T-helper 1 cell (primary cell): Measurements from ENCODE around the gene KCNJ14.
"Not testable (repeated sequence)": the region's sequence is repeated elsewhere in the genome, so short reads cannot be mapped to it uniquely, and the experiment has no call there.

ENCODE experiments used
- DNase-seq, 5 donors: peaks; one replicate each; pipeline ENCODE4 v3.0.0-alpha.2; 2012 to 2020

The KCNJ14 gene

DNA sequence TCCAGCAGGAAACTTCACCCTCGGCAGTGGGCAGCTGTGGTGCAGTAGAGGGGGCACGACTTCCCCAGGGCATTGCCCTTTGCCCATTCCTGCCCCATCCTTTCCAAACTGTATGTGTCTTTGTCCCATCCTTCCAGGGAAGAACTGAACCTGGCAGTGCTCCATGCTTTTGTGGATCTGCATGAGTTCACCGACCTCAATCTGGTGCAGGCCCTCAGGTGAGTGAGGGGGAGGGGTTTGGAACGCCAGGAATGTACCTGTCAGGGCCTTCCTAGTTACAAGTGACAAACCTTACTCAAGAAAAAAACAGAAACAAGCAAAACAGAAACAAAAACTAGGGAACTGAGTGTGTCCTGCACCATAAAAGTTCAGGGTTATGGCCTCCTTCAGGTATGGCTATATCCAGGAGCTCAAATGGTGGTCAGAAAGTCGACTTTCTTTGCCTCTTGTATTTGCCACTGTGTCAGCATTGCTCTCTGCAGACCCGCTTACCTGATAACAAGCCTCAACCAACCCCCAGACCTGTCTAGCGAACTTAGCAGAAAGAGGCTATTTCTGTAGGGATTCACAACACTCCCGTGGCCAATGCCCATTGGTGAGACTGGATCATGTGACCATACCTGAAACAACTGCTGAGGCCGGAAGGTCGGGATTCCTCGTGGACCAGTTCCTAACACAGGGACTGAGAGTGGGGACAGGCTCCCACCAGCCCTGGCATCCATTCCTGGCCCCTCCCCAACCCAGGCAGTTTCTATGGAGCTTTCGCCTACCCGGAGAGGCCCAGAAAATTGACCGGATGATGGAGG lies 18.0 kb downstream of the KCNJ14 start:
- DNase-seq: no peak

DNA sequence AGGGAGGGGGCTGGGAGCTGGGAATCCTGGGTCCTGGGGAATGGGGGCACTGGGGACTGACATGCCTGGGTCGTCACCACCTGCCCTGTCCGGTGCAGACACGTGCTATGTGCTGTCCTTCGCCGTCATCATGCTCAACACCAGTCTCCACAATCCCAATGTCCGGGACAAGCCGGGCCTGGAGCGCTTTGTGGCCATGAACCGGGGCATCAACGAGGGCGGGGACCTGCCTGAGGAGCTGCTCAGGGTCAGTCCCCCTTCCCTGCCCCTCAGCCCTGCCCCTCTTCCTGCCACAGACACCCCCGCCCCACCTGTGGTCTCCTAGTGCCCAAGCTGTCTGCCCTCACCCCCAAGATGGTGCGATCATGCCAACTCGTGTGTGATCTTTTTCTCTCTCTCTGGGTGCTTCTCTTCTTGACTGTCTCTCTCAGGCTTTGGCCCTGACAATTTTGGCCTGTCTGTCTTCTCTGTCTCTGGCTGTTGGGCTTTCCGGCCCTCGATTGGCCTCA lies 18.8 kb downstream of the KCNJ14 start:
- DNase-seq: no peak

DNA sequence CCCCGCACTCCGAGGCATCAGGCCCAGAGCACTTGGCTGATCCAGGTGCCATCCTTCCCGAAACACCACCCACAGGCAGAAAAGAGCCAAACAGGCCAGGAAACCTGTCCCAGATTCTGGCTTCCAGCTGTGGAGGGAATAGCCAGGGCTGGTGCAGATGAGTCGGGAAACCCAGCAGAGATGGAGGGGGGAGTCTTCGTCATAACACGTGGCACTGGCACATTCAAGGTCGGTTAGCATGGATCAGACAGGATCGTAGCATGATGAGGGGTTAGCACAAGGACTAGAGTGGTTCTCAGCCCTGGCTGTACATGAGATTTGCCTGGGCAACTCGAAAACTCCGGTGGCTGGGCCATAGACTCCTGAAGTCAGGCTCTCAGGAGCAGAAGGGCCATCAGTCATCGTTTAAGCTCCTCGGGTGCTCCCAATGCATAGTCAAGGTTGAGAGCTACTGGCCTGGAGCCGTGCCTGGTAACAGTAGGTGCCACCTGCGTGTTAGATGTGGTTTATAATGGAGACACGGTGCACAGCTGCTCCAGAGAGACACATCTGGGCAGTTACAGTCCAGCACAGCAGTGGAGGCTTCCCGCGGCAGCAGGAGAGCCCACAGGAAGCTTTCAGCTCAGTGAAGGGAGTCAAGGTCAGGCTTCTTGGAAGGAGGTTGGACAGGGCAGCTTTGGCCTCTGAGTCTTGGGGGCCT lies 20.1 kb downstream of the KCNJ14 start:
- DNase-seq: no peak

DNA sequence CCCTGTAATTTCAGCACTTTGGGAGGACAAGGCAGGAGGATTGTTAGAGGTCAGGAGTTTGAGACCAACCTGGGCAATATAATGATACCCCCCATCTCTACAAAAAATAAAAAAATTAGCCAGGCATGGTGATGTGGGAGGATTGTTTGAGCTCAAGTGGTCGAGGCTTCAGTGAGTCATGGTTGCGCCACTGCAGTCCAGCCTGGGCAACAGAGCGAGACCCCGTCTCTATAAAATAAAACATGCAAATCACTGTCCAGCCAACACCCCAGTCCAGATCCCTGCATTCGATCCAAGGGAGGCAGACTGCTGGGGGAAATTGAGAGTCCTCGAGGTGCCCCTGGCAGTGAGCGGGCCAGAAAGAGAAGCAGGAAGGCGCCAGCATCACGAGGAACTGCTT lies 20.8 kb downstream of the KCNJ14 start:
- DNase-seq: no peak

DNA sequence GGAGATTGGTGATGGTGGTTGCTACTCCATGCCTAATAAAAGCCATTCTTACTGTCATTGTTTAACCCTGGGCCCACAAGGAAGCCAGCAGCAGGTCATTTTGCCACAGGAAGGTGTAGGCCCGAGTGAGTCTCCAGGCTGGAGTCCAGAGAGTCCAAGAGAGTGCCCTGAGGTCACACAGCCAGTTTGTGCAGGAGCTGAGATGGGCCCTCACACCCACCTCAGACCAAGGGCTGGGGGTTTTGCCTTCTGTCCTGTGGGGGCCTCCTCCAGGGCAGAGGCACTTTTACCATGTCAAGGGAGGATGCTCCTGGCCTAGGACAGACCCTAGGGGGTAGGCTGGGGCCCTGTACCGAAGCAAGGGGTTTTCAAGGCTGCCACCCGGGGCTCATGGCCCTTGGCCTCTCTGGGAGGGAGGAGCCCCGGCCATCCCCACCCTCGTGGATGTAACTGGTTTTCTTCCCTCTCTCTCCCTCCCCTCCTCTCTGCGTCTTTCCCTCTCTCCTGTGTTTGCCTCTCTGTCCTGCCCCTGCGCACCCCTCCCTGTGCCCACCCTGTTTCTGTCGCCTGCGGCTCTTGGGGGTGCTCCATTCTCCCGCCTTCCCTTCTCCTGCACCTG lies 21.8 kb downstream of the KCNJ14 start:
- DNase-seq: no peak

DNA sequence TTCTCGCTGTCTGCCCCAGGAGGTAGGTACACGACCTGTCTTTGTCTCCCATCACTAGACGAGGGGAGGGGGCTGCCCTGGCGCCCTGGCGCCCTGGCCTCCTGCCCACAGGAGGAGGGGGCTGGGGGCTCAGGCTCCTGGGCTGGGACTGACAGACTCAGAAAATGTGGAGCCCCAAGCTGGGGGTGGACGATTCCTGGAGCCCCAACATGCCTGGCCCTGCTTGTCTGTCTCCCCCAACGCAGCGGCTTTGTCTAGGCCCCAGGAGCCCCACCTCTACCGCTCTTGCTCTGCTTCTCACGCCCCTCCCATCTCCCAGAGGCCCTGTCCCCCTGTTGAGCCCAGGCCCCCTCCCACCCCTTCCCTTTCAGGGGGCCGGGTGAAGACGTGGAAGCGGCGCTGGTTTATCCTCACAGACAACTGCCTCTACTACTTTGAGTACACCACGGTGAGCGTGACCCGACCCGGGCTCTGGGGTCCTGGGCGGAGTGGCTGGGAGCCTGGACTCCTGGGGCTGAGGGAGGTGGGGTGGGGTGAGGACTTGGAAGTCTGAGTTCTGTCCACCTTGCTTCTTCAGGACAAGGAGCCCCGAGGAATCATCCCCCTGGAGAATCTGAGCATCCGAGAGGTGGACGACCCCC lies 22.4 kb downstream of the KCNJ14 start:
- DNase-seq: no peak

DNA sequence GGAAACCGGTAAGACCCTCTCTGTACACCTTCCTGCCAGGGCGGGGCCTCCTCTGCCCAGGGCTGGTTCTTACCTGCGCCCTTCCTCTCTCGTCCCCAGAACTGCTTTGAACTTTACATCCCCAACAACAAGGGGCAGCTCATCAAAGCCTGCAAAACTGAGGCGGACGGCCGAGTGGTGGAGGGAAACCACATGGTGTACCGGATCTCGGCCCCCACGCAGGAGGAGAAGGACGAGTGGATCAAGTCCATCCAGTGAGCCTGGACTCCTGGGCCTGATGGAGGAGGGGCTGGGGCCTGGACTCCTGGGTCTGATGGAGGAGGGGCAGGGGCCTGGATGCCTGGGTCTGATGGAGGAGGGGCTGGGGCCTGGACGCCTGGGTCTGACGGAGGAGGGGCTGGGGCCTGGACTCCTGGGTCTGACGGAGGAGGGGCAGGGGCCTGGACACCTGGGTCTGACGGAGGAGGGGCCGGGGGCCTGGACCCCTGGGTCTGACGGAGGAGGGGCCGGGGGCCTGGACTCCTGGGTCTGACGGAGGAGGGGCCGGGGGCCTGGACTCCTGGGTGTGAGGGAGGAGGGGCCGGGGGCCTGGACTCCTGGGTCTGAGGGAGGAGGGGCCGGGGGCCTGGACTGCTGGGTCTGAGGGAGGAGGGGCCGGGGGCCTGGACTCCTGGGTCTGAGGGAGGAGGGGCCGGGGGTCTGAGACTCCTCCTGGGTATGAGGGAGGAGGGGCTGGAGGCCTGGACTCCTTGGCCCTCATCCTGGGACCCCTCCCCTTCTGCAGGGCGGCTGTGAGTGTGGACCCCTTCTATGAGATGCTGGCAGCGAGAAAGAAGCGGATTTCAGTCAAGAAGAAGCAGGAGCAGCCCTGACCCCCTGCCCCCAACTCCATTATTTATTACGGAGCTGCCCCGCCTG lies 23.2 kb downstream of the KCNJ14 start:
- no peak for DNase-seq

DNA sequence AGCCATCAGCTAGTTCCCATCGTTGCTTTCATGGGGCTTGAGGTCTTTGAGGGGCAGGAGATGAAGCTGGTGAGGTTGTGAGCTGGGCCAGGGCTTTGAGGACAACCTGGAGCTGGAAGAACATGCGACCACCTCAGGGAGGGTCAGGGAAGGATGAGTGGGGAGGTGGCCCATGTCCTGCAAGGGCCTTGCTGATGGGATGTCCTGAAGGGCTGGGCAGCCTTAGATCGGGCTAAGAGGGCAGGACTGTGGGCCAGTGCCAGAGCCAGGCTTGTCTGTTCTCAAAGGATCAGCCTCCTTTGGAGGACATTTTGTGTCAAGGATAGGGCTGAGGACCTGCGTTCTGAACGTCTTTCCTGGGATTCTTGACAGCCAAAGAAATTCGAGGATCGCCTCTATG lies 24.3 kb downstream of the KCNJ14 start:
- DNase-seq: no peak

DNA sequence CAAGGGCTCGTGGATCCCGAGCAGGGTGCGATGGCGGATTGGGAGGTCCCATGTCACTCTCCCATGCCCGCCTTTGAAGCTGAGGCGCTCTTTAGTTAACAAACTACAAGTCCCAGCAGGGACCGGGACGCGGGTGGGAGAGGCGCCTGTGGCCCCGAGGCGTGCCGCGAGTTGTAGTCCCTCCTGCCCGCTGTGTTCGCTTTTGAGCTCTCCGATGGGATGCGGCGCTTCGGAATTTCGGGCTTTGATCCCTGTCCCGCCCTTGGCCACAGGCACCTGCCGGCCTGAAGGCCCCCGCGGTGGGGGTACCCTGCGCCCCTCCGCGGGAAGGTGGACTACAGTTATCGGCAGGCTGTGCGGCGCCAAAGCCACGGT lies 24.8 kb downstream of the KCNJ14 start:
- peak in 1 of 5 donors; percentile 23 for DNase-seq

DNA sequence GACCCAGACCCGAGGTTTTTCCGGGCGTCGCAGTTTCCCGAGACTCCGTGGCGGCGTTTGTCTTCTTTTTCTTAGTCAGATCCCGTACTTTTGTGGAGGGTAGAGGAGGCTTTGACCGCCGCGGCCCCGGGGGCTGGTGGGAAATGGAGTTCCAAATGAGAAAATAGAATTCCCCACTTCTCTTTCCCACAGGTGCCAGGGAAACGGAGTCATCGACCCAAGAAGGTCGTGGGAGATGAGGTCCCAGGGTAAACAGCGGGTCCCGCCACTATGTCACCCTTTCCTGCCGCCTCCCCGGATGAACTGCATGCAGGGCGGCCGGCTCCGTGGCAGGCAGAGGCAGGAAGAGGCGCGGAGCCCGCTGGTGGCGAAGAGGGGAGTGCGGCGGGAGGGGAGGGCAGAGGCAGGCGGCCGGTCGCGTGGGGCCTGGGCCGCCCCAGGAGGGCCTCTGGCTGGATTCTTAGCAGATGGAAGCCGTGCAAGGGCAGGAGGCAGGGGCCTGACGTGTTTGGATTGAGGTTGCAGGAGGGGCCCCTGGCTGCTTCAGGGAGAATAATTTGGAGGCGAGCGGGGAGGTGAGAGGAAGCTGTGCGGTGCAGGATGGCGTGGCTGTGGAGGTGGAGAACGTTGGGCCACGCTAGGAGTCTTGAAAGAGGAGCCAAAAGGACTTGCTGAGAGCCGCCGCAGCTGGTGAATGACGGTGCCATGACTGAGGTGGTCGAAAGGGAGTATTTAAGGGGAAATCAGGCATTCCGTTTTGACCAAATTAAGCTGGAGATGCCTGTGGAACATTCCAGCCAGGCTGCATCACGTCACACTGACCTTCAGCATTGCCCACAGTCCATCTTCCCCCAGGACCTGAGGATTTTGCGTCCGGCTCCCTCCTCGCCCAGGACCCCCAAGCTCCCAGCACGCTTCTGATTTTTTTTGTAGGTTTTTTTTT lies 25.5 kb downstream of the KCNJ14 start:
- DNase-seq: peak; percentile 33 to 59 (median 55)

DNA sequence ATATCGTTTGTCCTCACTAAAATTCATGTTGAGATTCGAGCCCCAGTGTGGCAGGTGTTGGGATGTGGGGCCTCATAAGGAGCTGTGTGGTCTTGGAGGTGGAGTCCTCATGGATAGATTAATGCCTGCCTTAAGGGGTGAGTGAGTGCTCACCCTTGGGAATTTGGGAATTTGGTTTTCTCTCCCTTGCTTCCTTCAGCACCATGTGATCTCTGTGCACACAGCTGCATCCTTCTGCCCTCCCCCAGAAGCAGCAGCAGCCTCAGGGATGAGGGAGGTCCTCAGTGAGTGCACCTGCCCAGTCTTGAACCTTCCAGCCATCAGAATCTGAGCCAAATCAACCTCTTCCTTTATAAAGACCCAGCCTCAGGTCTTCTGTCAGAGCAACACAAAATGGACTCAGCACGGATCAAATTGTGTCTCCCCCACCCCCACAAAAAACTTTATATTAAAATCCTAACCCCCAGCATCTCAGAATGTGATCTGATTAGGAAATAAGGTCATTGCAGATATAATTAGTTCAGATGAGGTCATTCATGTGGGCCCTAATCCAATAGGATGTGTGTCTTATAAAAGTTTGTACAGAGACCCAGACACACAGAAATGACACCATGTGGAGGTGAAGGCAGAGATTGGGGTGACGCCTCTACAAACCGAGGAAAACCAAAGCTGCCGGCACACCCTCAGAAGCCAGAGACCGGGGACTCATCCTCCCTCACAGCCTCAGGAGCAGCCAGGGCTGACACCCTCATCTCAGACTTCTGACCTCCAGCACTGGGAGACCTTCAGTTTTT lies 26.7 kb downstream of the KCNJ14 start:
- no peak for DNase-seq

DNA sequence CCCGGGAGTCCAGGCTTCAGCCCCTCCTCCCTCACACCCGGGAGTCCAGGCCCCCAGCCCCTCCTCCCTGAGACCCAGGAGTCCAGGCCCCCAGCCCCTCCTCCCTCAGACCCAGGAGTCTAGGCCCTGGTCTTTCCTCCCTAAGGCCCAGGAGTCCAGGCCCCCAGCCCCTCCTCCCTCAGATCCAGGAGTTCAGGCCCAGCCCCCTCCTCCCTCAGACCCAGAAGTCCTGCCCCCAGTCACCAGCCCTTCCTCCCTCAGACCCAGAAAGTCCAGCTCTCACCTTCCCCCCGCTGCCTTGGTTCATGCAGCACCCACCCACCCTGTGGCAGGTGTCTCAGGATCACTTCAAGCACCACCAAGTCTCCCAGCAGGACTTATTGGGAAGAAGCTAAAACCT lies 27.9 kb downstream of the KCNJ14 start:
- DNase-seq: no peak

DNA sequence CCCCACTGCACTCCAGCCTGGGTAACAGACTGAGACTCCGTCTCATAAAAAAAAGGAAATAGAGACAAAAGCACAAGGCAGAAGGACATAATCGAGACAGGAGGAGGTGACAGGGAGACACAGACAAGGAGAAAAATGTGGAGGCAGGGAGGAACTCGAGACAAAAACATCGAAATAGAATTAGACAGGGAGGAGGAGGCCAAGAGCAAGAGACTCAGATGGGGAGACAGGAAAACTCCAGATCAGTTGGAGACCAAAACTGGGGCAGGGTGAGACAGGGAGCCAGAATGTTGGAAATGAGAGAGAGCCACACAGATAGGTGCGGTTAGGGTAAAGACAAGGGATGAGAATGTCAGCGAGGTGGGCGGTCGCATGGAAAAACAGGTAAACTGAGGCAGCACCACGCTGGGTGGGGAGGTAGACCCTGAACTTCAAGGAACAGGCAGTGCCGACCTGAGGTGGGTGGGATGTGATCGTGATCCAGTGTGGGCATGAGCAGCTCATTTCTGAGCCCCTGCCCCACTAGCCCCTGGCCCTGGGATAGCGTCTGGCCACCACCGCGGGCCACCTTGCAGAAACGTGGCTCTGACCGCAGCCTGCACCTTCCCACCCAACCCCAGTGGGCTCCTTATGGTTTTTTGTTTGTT lies 29.0 kb downstream of the KCNJ14 start:
- no peak for DNase-seq

DNA sequence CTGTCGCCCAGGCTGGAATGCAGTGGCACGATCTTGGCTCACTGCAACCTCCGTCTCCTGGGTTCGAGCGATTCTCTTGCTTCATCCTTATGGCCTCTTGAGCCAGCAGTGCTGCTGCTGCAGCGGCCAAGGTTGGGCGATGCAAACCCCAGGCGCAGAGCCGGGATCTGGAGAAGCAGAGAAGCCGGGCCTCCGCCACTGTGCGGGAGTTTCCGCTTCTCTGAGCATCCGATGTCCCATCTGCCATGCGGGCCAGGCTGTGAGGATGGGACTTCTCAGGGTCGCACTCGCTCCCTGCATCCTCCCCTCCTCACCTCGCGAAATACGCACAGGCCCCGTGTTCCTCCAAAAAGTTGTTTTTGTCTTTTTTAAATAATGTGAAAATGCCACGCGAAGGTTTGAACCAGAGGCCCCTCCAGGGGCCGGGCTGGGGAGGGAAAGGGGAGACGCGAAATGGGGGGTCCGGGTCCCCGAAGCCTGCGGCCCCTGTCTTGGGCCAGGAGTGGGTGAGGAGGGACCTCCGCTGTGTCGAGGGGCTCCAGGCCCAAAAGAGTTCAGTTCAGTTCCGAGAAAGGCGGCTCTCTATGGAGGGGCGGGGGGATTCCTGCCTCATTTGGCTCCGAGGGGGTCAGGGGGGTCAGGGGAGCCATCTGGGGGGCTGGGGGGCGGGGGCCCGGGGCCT lies 29.7 kb downstream of the KCNJ14 start:
- DNase-seq: no peak

DNA sequence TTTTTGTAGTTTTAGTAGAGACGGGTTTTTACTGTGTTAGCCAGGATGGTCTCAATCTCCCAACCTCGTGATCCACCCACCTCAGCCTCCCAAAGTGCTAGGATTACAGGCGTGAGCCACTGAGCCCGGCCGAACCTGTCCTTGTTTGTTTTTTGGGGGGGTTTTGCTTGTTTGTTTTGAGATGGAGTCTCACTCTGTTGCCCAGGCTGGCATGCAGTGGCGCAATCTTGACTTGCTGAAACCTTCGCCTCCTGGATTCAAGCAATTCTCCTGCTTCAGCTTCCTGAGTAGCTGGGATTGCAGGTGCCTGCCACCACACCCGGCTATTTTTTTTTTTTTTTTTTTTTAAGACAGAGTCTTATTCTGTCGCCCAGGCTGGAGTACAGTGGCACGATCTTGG lies 31.3 kb downstream of the KCNJ14 start:
- not testable (repeated sequence) for DNase-seq

DNA sequence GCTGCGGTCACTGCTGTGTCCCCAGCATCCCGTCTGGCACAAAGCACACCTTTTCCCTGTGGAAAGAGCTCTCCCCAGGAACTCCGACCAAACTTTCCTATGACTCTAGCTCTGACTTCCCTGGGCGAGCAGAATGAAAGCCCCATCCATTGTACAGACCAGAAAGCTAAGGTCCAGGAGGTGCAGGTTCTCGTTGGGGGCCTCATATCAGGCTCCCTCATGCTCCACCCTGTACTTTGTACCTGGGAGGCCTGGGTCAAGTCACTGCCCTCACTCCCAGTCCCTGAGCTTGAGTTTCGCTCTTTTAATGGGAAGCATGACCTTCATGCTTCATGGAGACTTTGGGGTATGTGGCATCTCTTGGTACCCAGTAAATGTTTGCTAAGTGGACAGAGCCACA lies 32.2 kb downstream of the KCNJ14 start:
- DNase-seq: no peak

DNA sequence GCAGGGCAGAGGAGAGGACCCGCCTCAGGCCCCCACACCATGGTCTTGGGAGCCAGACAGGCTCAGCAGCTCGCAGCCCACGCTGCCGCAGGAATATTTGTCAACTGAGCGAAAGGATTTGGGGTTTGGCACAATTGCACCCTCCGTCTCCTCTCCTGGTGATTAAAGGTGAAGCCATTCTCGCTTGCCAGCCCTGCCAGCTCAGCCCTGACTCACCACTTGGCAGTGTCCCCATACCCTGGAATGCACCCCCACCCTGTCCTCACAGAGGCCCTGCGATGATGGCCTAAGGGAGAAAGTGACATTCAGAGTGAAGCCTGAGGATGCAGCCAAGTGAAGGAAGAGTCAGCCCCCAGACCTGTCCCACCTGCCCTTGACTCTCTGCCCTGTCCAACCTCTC lies 32.6 kb downstream of the KCNJ14 start:
- no peak for DNase-seq

DNA sequence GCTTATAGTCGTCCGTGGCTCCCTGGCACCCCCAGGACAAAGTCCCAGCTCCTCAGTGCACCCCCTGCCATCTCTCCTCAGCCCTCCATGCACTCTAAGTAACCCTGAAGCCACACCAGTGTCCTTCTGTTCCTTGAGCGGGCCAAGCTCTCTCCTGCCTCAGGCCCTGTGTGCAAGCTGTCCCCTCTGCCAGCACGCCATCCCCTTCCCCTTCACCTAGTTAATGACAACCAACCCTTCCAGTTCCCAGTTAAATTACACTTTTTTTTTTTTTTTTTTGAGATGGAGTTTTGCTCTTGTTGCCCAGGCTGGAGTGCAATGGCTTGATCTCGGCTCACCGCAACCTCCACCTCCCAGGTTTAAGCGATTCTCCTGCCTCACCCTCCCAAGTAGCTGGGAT lies 33.1 kb downstream of the KCNJ14 start:
- not testable (repeated sequence) for DNase-seq
